T-helper 2 cell treated with Interferon-gamma antibody and Interleukin-4, amounts not matched to agents 100 ng/mL and 5 ng/mL, for 36 hours (primary cell): Measurements from ENCODE around the gene HIP1. TPM values are rescaled to one million over a fixed set of nuclear protein-coding genes. Genes with fewer than 3 reads are reported as not detected.
"Not testable (repeated sequence)": the region's sequence is repeated elsewhere in the genome, so short reads cannot be mapped to it uniquely, and the experiment has no call there.

ENCODE experiments used
- intact Hi-C: fragments of 100-400 bp; cut with micrococcal nuclease; formaldehyde crosslinking; loops from one replicate; pipeline ENCODE4 v1.15.1; 2023
- total RNA-seq: library from RNA; stranded (reverse); gene quantifications from 2 replicates; pipeline ENCODE4 v1.2.3, GENCODE V29; 2022

Gene HIP1
- total RNA-seq = 3.4 and 4.3 TPM in 2 replicates

DNA sequence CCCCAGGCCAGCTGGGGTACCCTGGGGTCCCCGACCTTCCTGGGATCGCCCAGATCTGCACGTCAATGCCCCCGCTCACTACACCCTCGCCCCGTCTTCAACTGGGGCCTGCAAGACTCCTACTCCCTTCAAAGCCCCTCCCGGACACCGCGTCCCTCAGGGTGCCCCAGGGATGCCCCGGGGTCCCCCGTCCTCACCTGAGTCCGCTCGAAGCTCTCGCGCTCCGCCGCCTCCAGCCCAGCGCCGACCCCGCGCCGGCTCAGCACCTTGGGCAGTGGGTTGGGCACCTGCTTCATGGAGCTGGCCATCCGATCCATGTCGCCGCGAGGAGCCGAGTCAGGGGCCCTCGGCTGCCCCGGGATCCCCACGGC lies at the start of gene HIP1:
Gene HIP1, minus strand, starts transcription at position 338 of the 371 bp plus-strand sequence. Its CDS starts 21 bp downstream, at position 317.
- intact Hi-C loops = loop anchor here (2.0 kb wide), 1 partner anchor 140 kb away; the partner anchor contains the start of gene RHBDD2

DNA sequence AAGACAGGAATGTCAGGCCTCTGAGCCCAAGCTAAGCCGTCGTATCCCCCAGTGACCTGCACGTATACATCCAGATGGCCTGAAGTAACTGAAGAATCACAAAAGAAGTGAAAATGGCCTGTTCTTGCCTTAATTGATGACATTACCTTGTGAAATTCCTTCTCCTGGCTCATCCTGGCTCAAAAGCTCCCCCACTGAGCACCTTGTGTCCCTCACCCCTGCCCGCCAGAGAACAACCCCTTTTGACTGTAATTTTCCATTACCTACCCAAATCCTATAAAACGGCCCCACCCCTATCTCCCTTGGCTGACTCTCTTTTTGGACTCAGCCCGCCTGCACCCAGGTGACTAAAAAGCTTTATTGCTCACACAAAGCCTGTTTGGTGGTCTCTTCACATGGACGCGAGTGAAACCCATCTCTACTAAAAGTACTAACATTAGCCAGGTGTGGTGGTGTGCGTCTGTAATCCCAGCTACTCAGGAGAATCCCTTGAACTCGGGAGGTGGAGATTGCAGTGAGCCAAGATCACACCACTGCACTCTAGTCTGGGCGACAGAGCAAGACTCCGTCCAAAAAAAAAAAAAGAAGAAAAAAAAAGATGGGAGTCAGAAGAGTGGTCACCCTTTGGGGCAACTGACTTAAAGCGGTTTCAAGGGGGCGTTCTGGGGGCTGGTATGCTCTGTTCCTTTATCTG lies 49.6 kb upstream of the HIP1 start:
- intact Hi-C loops = not testable (repeated sequence)

DNA sequence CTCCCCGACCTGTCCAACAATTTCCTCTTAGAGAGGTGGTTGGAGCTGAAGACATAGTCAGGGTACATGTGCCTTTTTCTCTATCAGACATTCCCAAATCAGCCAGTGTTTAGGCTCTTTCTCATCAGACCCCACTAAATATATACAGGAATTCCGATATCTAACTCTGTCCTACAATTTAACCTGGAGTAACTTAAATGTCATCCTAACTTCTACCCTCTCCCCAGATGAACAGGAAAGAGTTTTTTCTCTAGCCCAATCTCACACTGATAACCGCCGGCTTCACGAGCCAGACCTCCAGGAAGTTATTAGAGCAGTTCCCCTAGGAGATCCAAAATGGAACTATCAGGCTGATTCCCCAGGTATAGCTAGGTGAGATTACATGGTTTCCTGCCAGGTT lies 44.3 kb upstream of the HIP1 start:
- intact Hi-C loops = not testable (repeated sequence)

DNA sequence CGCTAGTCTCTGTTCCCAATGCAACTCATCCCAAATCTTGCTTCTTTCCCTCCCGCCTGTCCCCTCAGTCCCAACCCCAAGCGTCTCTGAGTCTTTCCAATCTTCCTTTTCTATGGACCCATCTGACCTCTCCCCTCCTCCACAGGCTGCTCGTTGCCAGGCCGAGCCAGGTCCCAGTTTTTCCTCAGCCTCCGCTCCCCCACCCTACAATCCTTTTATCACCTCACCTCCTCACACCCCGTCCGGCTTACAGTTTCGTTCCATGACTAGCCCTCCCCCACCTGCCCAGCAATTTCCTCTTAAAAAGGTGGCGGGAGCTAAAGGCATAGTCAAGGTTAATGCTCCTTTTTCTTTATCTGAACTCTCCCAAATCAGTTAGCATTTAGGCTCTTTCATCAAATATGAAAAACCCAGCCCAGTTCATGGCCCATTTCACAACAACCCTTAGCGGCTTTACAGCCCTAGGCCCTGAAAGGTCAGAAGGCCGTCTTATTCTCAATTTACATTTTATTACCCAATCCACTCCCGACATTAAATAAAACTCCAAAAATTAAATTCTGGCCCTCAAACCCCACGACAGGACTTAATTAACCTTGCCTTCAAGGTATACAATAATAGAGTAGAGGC lies 42.0 kb upstream of the HIP1 start:
- intact Hi-C loops = not testable (repeated sequence)

DNA sequence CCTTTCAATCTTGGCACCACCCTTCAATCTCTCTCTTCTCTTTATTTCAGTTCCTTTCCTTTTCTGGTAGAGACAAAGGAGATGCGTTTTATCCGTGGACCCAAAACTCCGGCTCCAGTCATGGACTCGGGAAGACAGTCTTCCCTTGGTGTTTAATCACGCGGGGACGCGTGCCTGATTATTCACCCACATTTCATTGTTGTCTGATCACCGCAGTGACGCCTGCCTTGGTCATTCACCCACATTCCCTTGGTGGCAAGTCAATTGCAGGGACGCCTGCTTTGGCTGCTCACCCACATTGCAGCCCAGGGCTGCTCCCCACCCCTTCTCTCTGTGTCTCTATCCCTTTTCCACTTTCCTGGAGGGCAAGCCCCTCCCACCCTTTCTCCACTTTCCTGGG lies 40.8 kb upstream of the HIP1 start:
- intact Hi-C loops = not testable (repeated sequence)

DNA sequence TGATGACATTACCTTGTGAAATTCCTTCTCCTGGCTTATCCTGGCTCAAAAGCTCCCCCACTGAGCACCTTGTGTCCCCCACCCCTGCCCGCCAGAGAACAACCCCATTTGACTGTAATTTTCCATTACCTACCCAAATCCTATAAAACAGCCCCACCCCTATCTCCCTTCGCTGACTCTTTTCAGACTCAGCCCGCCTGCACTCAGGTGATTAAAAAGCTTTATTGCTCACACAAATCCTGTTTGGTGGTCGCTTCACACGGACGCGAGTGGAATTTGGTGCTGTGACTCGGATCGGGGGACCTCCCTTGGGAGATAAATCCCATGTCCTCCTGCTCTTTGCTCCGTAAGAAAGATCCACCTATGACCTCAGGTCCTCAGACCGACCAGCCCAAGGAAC lies 40.3 kb upstream of the HIP1 start:
- intact Hi-C loops = not testable (repeated sequence)

DNA sequence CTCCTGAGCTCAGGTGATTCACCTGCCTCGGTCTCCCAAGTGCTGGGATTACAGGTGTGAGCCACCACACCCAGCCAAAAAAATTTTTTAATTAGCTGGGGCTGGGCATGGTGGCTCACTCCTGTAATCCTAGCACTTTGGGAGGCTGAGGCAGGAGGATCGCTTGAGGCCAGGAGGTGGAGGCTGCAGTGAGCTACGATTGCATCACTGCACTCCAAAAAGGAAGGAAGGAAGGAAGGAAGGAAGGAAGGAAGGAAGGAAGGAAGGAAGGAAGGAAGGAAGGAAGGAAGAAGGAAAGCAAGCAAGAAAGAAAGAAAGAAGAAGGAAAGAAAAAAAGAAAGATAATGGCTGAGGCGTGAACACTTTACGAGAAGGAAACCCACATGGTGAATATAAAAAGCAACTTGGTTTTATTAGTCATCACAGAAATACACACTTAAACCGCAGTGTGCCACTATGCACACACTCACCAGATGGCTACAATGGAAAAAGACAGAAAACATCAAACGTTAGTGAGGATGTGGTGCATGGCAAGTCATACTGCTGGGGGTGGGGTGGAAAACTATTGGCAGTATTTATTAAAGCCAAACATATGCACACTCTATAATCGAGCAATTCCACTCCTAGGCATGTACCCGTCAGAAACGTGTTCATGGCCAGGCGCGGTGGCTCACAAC lies 37.7 kb upstream of the HIP1 start:
- intact Hi-C loops = no loop called here

DNA sequence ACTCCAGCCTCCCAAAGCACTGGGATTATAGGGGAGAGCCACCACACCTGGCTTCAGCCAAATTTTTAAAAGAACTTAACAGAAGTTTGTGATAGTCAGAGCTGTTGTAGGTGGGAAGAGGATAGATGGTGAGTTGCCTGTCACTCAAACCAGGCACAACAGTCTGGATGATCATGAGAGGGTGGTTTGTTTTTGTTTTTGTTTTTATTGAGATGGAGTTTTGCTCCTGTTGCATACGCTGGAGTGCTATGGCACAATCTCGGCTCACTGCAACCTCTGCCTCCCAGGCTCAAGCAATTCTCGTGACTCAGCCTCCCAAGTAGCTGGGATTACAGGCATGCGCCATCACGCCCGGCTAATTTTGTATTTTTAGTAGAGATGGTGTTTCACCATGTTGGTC lies 35.2 kb upstream of the HIP1 start:
- intact Hi-C loops = not testable (repeated sequence)

DNA sequence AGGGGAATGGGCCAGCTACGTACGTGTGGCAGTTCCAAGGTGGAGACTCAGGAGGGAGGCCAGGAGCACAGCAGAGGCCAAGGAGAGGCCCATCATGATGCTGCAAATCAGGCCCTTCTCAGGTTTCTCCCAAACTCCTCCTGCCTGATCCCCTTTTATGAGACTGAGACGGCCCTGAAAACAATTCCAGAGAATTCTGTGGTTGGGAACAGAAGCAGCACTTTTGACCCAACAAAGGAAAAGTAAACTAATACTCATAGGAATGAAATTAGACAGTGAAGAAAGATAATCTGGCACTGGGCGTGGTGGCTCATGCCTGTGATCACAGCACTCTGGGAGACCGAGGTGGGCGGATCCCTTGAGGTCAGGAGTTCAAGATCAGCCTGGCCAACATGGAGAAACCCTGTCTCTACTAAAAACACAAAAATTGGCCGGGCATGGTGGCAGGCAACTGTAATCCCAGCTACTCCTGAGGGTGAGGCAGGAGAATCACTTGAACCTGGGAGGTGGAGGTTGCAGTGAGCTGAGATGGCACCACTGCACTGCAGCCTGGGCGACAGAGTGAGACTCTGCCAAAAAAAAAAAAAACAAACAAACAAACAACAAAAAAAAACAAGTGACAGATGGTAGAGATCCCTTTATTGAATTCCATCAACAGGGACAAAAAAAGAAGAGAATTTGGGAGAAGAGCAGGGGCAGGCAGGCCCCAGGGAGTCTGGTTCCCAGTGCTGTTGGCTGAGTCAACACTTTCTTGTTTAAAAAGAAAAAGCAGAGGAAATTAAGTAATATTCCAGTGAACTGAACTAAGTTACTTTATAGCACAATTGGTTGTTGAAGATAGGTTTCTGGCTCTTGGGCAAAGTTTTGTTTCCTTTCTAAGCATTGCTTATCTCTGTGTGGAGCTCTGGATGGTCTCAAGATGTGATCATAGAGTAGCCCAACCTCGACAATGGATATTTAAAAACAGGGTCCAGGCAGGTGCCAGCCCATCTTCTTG lies 33.6 kb upstream of the HIP1 start, which contains the start of gene CCL26:
Gene CCL26, minus strand, starts transcription at position 131 of the 997 bp plus-strand sequence. Its CDS starts 35 bp downstream, at position 96.
- intact Hi-C loops = no loop called here

DNA sequence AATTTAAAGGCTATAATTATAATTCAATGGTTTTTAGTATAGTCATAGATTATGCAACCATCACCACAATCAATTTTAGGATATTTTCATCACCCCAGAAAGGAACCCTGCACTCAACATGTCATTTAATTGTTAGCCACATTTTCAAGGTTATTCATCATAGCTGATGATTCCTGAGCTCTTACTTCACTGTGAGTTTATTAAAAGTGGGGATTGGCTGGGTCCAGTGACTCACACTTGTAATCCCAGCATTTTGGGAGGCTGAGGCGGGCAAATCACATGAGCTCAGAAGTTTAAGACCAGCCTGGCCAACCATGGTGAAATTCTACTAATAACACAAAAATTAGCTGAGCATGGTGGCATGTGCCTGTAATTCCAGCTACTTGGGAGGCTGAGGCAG lies 32.5 kb upstream of the HIP1 start:
- intact Hi-C loops = no loop called here

DNA sequence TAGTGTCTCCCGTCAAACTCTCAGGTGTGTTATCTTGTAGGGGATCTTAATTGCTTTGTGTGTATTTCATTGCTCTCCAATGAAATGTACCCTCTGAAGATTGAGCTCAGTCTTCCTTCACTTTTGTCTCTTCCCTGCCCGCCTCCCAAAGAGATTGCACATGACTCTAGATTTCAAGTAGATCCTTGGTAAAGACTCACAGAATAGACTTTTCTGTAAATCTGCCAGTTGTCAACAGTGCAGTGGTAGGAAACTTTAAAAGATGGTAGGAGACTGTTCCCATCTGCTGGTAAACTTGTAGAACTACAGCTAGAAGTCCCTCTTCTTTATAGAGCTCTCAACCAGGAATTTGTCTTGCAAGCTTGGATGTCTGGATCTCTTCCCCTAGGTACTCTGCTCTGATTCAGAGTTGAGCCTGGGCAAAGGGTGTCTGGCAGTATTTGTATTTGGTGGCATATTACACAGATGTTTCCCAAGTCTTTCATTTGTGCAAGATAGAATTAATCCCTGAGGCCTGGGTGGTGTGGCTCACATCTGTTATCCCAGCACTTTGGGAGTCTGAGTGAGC lies 23.7 kb upstream of the HIP1 start:
- intact Hi-C loops = no loop called here

DNA sequence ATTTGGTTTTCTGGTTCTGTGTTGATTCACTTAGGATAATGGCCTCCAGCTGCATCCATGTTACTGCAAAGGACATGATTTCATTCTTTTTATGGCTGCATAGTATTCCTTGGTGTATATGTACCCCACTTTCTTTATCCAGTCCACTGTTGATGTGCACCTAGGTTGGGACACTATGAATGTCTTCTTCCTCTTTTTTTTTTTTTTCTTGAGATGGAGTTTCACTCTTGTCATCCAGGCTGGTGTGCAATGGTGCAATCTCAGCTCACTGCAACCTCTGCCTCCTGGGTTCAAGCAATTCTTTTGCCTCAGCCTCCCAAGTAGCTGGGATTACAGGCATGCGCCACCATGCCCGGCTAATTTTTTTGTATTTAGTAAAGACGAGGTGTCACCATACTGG lies 23.1 kb upstream of the HIP1 start:
- intact Hi-C loops = not testable (repeated sequence)

DNA sequence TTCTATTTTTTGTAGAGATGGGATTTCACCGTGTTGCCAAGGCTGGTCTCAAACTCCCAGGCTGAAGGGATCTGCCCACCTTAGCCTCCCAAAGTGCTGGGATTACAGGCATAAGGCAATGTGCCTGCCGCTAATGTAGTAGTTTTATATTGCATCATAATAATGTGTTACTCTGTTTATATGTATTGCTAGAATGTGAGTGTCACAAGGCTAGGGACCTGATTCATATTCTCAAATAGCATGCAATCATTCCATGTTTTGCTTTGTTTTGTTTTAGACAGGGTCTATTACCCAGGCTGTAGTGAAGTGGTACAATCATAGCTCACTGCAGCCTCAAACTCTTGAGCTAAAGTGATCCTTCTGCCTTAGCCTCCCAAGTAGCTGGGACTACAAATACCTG lies 19.8 kb upstream of the HIP1 start:
- intact Hi-C loops = no loop called here

DNA sequence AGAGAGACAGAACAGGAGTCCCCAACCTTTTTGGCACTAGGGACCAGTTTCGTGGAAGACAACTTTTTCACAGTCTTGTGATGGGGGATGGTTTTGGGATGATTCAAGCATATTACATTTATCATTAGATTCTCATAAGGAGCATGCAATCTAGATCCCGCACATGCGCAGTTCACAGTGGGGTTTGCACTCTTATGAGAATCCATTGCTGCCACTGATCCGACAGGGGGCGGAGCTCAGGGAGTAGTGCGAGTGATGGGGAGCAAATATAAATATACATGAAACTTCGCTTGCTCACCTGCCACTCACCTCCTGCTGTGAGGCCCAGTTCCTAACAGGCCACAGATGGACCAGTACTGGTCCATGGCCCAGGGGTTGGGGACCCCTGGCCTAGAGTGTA lies 19.1 kb upstream of the HIP1 start:
- intact Hi-C loops = no loop called here

DNA sequence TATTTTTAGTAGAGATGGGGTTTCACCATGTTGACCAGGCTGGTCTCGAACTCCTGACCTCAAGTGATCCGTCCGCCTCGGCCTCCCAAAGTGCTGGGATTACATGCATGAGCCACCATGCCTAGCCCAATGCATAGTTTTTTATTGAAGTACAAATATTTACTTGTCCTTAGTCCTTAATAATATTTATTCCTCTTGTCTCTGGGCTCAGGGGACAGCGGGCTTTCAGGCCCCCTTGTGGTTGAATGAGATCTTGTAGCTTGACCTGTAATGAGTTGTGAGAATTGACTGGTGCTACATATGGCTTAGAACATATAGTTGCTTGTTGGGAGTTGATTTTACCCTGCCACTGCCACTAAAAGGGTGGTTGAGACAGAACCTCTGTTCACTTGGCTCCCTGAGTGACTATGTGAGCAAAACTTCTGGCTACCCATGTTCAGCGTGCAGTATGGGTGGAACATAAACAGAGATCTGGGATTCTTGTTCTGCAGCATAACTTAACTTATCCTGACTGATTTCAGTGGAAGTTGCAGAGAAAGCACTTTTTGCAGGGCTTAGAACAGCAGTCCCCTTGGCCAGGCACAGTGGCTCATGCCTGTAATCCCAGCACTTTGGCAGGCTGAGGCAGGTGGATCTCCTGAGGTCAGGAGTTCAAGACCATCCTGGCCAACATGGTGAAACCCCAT lies 18.4 kb upstream of the HIP1 start:
- intact Hi-C loops = no loop called here

DNA sequence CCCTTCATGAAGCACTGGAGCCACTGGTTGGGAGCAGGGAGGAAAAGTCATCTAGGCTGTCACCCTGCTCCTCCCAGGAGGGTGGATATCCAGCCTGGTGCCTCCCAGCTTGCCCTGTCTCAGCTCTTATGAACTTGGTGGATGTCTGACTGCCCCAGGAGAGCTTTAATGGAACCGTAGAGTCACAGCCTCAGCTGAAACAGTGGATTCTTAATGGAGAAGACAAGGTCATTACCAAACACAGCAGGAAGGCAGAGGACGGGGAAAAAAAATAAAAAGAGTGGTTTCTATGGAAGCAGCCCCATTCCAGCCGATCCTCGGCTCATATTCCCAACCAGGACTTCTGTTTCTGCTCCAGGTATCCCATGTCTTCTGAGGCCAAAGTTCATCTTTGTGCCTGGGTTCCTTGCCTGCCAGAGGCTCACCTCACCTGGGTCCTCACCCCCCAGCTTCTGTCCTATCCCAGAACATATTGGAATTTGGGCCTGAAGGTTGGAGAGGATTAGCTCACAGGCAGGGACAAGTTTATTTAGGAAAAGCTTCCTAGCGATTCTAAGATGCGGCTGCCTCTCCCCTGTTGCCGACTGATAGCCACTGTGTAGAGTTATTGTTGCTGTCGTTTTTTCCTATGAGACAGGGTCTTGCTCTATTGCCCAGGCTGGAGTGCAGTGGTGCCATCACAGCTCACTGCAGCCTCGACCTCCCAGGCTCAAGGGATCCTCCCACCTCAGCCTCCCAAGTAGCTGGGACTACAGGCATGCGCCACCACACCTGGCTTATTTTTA lies 17.7 kb upstream of the HIP1 start:
- intact Hi-C loops = no loop called here

DNA sequence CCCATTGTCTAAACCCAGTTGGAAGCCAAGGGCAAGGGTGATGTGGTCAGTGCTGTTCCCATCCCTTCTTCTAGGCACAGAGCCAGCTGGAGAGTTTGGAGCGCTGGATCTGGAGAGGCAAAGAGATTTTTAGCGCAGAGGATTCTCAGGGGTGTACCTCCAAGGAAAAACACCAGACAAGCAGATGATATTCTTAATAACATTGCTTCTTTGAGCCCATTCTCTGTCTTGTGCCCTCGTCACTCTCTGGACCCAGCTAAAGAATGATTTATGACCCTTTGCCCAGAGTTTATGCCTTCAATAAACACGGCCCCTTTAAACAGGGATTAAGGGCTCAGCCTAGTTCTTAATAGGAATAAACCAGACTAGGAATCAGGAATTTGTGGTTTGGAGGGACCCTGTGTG lies 4.7 kb upstream of the HIP1 start:
- intact Hi-C loops = no loop called here

DNA sequence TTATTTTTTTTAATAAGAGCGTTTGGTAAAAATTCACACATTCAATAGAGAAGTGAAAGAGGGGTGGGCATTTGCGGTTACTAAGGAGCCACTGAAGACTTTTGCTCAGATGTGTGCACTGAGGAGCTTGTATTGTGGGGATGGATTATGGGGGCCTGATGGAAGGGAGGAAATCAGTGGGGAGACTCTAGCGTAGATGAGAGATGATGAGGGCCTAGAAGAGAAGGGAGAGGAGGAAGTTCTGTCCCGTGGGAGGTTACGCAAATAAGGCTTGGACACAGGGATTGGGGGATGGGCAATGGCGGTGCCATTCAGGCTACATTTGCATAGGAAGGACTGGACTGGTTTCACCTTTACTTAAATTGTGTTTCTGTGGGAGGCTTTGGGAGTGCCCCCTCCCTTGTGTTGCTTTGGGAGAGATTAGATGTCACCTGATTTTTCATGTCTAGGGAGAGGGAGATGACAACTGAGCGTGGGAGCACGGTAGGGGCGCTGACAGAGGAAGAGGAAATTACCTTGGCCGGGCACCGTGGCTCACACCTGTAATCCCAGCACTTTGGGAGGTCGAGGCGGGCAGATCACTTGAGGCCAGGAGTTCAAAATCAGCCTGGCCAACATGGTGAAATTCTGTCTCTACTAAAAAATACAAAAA lies 2.2 kb upstream of the HIP1 start:
- intact Hi-C loops = no loop called here
